Fibroblast of skin of left quadriceps (primary cell): Measurements from ENCODE around the gene CDYL2.
A peak's percentile ranks its signal among the peaks of the same experiment; 100 is the strongest.

Experiments
- DNase-seq, 2 experiments: peaks; one replicate each; pipeline ENCODE4 v3.0.0-alpha.2; 2013; ENCODE audit warnings: low read depth in 2 of 2

The CDYL2 gene

GRCh38 chr16:80628254-80628653, 176.1 kb downstream of the CDYL2 start:
- no peak for DNase-seq

GRCh38 chr16:80627108-80627507, 177.3 kb downstream of the CDYL2 start:
- DNase-seq, result no peak

- peak in 1 of 2 experiments; percentile 5 for DNase-seq
These were observed 181.0 kb downstream of the CDYL2 start for GRCh38 chr16:80623376-80623775.

GRCh38 chr16:80622007-80622406, 182.4 kb downstream of the CDYL2 start:
- no peak for DNase-seq

- no peak for DNase-seq
These were observed 183.4 kb downstream of the CDYL2 start for GRCh38 chr16:80620736-80621605.

- no peak for DNase-seq
These were observed 184.6 kb downstream of the CDYL2 start for GRCh38 chr16:80619824-80620223.

GRCh38 chr16:80618862-80619648, 185.3 kb downstream of the CDYL2 start:
- no peak for DNase-seq

GRCh38 chr16:80616362-80616761, 188.0 kb downstream of the CDYL2 start:
- DNase-seq, result no peak

- no peak for DNase-seq
These were observed 188.7 kb downstream of the CDYL2 start for GRCh38 chr16:80615735-80616134.

GRCh38 chr16:80614908-80615671, 189.3 kb downstream of the CDYL2 start:
- peak; percentile 56 to 60 for DNase-seq

GRCh38 chr16:80612461-80613017, 191.9 kb downstream of the CDYL2 start:
- no peak for DNase-seq

- no peak for DNase-seq
These were observed 192.5 kb downstream of the CDYL2 start for GRCh38 chr16:80611930-80612327.

GRCh38 chr16:80611171-80611929, 193.0 kb downstream of the CDYL2 start:
- no peak for DNase-seq

- DNase-seq, result no peak
These were observed 193.8 kb downstream of the CDYL2 start for GRCh38 chr16:80610481-80611156.

- DNase-seq, result no peak
These were observed 195.5 kb downstream of the CDYL2 start for GRCh38 chr16:80608946-80609345.

- DNase-seq, result no peak
These were observed 197.2 kb downstream of the CDYL2 start for GRCh38 chr16:80607204-80607603.

- no peak for DNase-seq
These were observed 198.1 kb downstream of the CDYL2 start for GRCh38 chr16:80606221-80606766.

- no peak for DNase-seq
These were observed 199.6 kb downstream of the CDYL2 start for GRCh38 chr16:80604600-80605355.

GRCh38 chr16:80602894-80603293, 201.5 kb downstream of the CDYL2 start:
- no peak for DNase-seq
